ENCODE results near the gene NUTM2G.
"Not testable (repeated sequence)": the region's sequence is repeated elsewhere in the genome, so short reads cannot be mapped to it uniquely, and the experiment has no call there.

NUTM2G gene, protein sequence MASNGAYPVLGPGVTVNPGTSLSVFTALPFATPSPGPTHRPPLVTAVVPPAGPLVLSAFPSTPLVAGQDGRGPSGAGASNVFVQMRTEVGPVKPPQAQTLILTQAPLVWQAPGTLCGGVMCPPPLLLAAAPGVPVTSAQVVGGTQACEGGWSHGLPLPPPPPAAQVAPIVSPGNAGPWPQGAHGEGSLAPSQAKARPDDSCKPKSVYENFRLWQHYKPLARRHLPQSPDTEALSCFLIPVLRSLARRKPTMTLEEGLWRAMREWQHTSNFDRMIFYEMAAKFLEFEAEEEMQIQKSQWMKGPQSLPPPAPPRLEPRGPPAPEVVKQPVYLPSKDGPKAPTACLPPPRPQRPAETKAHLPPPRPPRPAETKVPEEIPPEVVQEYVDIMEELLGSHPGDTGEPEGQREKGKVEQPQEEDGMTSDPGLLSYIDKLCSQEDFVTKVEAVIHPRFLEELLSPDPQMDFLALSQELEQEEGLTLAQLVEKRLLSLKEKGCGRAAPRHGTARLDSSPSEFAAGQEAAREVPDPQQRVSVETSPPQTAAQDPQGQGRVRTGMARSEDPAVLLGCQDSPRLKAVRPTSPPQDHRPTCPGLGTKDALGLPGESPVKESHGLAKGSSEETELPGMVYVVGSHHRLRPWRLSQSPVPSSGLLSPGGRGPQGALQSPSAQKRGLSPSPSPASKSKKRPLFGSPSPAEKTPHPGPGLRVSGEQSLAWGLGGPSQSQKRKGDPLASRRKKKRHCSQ

GRCh38 chr9:96928543-96928942, at the start of gene NUTM2G:
NUTM2G (plus strand) TSS chr9:96928843; CDS start chr9:96929025, 182 bp downstream.
- DNase-seq (ENCODE audit: low read depth in 3 of 3): not testable (repeated sequence)

GRCh38 chr9:96883922-96884321, 44.7 kb upstream of the NUTM2G start:
- DNase-seq (ENCODE audit: low read depth in 3 of 3): no peak

DNA sequence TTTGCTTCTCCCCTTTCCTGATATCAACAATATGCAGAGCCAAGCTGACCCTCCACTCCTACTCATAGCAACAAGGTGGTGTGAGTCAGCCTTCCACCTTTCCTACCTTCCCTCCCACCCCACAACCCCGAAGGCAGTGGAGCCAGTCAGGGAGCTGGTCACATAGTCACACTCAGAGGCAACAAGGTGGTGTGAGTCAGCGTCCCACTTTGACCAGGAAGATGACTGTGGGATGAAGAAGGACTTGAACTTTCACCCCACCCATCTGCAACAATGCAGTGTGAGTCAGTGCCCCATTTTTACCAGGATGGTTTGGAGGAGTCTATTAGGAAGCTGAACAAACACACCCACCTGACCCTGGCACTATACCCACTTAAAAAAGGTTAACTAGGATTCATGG, 44.2 kb upstream of the NUTM2G start:
- no peak for DNase-seq (ENCODE audit: low read depth in 3 of 3)

DNA sequence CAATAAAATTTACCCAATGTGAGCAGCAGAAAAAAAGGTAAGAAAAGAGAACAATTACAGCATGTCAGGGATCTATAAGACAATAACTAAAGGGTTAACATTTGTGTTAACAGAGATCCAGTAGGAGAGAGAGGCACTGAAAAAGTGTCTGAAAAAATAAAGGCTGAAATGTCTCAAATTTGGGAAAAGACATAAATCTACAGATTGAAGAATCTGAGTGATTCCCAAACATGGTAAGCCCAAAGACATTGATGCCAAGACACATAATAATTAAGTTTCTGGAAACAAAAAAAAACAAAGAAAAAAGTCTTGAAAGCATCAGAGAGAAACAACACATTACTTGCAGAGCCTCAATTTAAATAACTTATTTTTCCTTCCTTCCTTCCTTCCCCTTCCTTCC, 43.2 kb upstream of the NUTM2G start:
- DNase-seq (ENCODE audit: low read depth in 3 of 3): no peak

- no peak for DNase-seq (ENCODE audit: low read depth in 3 of 3)
These were observed 40.1 kb upstream of the NUTM2G start for GRCh38 chr9:96888591-96888990.

DNA sequence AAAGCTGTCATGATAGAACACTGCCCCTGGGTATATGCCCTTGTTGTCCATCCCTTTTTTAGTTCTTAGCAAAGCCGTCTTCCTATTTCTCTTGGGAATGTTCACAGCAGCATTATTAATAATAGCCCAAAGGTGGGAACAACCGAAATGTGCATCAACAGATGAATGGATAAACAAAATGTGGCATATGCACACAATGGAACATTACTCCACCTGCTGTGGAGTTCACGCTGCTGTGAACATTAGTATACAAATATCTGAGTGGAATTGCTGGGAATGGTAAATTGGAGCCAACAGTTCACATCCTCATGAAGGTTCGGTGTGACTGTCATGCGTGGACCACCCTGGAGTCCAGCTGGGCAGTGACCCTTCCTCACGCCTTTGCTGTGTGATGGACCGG, 36.5 kb upstream of the NUTM2G start:
- no peak for DNase-seq (ENCODE audit: low read depth in 3 of 3)

- DNase-seq (ENCODE audit: low read depth in 3 of 3): not testable (repeated sequence)
These were observed 28.6 kb upstream of the NUTM2G start for GRCh38 chr9:96900010-96900409.

DNA sequence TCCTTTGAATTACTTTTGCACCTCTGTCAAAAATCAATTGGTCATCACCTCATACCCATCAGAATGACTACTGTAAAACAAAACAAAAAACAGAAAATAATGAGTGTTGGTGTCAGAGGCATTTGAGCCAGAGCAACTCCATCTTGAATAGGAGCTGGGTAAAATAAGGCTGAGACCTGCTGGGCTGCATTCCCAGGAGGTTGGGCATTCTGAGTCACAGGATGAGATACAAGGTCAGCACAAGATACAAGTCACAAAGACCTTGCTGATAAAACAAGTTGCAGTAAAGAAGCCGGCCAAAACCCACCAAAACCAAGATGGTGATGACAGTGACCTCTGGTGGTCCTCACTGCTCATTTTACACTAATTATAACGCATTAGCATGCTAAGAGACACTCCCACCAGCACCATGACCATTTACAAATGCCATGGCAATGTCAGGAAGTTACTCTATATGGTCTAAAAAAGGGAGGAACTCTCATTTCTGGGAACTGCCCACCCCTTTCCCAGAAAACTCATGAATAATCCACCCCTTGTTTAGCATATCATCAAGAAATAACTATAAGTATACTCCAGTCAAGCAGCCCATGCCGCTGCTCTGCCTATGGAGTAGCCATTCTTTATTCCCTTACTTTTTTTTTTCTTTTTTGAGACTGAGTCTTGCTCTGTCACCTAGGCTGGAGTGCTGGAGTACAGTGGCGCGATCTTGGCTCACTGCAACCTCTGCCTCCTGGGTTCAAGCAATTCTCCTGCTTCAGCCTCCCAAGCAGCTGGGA, 23.5 kb upstream of the NUTM2G start:
- DNase-seq (ENCODE audit: low read depth in 3 of 3): not testable (repeated sequence)

DNA sequence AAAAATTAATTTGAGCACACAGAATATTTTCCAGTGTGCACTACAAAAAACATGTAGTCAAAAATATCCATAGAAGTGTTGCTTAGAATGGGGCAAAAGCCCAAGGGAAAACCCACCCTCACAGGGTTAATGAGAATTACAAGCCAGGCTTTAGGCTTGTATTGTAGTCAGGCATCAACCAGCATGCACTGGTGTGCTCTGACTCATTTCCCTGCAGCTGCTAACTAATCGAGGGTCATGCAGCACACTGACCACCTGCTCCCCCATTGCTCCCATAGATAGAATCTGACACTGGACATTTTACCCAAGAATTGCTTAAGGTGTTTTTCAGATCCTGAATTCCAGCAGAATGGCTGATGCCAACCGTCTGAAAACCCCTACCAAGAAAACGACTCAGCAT, 20.2 kb upstream of the NUTM2G start:
- not testable (repeated sequence) for DNase-seq (ENCODE audit: low read depth in 3 of 3)

- DNase-seq (ENCODE audit: low read depth in 3 of 3): not testable (repeated sequence)
These were observed 13.1 kb upstream of the NUTM2G start for GRCh38 chr9:96915539-96915938.

- DNase-seq (ENCODE audit: low read depth in 3 of 3): not testable (repeated sequence)
These were observed 12.1 kb upstream of the NUTM2G start for GRCh38 chr9:96916531-96916930.

DNA sequence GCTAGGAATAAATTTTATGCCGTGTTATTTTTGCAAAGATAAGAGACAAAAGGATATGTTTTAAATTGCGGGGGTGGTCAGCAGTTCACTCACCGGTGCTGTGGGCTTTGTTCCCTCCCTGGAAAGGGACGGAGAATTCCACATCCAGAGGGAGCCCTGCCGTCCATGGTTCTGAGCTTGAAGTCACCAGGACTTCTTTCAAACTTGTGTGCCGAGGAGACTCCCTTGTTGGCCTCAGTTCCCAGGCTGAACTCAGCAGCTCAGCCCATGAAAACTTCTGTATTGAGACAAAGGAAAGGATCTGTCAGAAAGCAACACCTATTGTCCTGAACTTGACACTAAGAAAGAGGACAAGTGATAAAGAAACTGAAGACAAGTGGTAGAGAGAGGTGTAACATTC, 10.1 kb upstream of the NUTM2G start:
- not testable (repeated sequence) for DNase-seq (ENCODE audit: low read depth in 3 of 3)

DNA sequence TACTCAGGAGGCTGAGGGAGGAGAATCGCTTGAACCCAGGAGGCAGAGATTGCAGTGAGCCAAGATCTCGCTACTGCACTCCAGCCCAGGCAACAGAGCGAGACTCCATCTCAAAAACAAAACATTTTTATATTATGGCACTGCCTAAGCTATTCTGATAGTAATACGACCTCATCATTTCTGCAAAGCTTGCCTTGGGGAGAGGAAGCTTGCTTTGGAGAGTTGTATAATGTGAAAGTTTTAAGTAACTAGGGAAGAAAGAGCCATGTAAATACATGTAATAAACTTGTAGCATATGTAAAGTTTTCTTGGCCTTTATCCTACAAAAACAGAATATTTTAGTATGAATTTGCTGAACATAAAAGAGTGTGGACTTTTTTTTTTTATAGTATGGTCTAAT, 7.8 kb upstream of the NUTM2G start:
- not testable (repeated sequence) for DNase-seq (ENCODE audit: low read depth in 3 of 3)

DNA sequence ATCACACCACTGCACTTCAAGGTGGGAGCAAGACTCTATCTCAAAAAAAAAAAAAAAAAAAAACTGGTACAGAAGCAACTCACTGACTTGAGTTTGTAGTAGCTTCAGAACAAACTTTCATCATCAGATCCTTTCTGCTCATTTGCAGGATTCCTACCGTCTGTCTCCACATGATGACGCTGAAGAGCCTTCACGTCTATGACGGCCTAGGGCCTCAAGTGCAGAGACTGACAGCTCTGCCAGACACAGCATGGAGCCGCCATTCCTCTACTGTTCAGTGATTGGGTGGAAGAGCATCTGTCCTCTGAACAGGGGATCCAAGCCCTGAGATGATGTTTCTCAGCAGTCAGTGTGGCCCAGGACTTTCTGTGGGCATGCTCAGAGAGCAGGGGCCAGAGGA, 3.1 kb upstream of the NUTM2G start:
- not testable (repeated sequence) for DNase-seq (ENCODE audit: low read depth in 3 of 3)

DNA sequence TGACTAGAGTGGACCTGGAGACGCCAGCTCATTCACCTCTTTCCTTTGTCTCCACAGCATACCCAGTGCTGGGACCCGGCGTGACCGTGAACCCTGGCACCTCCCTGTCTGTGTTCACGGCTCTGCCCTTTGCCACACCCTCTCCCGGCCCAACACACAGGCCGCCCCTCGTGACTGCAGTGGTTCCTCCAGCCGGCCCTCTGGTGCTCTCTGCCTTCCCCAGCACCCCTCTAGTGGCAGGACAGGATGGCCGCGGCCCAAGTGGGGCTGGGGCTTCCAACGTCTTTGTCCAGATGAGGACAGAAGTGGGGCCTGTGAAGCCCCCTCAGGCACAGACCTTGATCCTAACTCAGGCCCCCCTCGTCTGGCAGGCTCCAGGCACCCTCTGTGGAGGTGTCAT, 3.0 kb downstream of the NUTM2G start:
- DNase-seq (ENCODE audit: low read depth in 3 of 3): not testable (repeated sequence)

DNA sequence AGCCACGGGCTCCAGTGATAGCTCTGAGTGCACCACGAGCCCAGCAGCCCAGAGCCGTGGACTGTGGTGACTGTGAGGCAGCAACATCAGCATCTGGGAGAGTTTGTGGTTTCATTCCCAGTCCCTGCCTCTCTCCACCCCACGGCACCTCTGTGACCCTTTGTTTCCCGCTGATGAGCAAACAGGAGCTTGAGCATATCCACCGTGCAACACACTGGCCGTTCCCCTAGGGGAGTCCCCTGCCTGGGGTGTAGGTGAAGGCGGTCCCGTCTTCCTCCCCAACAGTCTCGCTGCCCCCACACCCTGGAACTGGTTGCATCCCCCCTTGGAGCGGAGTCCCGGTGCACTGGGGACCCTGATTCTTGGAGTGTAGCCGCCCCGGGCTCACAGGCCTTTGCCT, 5.5 kb downstream of the NUTM2G start:
- not testable (repeated sequence) for DNase-seq (ENCODE audit: low read depth in 3 of 3)

DNA sequence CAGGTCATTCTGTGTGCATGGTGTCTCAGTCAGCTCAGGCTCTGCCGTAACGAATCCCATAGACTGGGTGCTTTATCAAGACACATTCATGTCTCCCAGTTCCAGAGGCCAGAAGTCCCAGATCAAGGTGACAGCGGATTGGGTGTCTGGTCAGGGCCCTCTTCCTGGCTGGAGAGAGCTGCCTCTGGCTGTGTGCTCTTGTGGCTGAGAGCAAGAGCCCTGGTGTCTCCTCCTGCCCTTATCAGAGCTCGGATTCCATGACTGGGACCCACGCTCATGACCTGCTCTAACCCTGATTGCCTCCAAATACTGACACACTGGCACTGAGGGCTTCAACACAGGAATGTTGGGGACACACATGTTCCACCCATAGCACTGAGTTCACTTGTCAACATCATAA, 6.1 kb downstream of the NUTM2G start:
- DNase-seq (ENCODE audit: low read depth in 3 of 3): not testable (repeated sequence)

- DNase-seq (ENCODE audit: low read depth in 3 of 3): not testable (repeated sequence)
These were observed 6.8 kb downstream of the NUTM2G start for GRCh38 chr9:96935401-96935800.

GRCh38 chr9:96937442-96937841, 8.8 kb downstream of the NUTM2G start:
- DNase-seq (ENCODE audit: low read depth in 3 of 3): not testable (repeated sequence)

DNA sequence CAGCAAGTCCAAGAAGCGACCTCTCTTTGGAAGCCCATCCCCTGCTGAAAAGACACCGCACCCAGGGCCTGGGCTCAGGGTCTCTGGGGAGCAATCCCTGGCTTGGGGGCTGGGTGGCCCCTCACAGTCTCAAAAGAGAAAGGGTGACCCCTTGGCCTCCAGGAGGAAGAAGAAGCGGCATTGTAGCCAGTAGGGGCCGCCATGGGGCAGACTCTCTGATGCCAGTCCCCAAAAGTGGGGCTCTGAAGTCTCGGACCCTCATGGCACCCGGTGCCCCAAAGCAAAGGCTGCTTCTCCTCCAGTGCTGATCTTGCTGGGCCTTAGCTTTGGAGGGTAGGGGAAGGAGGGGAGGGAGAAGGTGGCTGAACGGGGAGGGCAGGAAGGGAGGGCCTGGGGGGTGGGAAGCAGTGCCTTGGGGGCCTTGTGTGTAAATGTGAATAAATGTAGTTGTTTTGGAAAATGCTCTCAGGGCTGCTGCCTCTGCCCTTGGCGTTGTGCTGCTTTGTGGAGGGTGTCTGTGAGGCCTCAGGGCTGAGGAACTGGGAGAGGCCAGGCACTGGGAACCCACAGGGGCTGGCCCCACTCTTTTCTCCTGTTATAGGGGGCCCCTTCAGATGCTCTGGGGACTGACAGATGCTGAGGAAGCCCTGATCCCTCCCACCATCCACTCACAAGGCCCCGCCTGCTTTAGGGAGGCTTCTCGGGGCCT, 10.5 kb downstream of the NUTM2G start:
- DNase-seq (ENCODE audit: low read depth in 3 of 3): not testable (repeated sequence)

GRCh38 chr9:96940982-96941381, 12.3 kb downstream of the NUTM2G start:
- DNase-seq (ENCODE audit: low read depth in 3 of 3): not testable (repeated sequence)

Data from stimulated activated CD4-positive, alpha-beta T cell treated with anti-CD3 and anti-CD28 coated beads, TNF-alpha, amount 100 ng/mL, for 24 hours (primary cell).